HG02943 (cell line): ENCODE measurements around the gene CCSER1.
A peak's percentile ranks its signal among the peaks of the same experiment; 100 is the strongest.
"Not testable (repeated sequence)": the region's sequence is repeated elsewhere in the genome, so short reads cannot be mapped to it uniquely, and the experiment has no call there.

Experiments used
- ATAC-seq: cut with Tn5 transposase; IDR thresholded peaks from one replicate; pipeline ENCODE4 v1.9.1; 2021; ENCODE audit warnings: mild to moderate bottlenecking, low read depth, moderate library complexity; ENCODE audit not compliant: unreplicated experiment

Gene CCSER1

GRCh38 chr4:90786602-90787001, 659.4 kb downstream of the CCSER1 start:
- ATAC-seq = no peak

GRCh38 chr4:90792696-90793095, 665.5 kb downstream of the CCSER1 start:
- ATAC-seq = no peak

GRCh38 chr4:90798948-90799347, 671.8 kb downstream of the CCSER1 start:
- no peak for ATAC-seq

GRCh38 chr4:90799895-90800294, 672.7 kb downstream of the CCSER1 start:
- ATAC-seq = no peak

- ATAC-seq = no peak
Measured at GRCh38 chr4:90815569-90815968, 688.4 kb downstream of the CCSER1 start.

GRCh38 chr4:90816754-90817153, 689.6 kb downstream of the CCSER1 start:
- no peak for ATAC-seq

- peak; percentile 69 for ATAC-seq
Measured at GRCh38 chr4:90824266-90825150, 697.3 kb downstream of the CCSER1 start.

- ATAC-seq = no peak
Measured at GRCh38 chr4:90825849-90826248, 698.7 kb downstream of the CCSER1 start.

GRCh38 chr4:90833706-90834105, 706.5 kb downstream of the CCSER1 start:
- no peak for ATAC-seq

GRCh38 chr4:90837241-90837640, 710.0 kb downstream of the CCSER1 start:
- ATAC-seq = no peak

- not testable (repeated sequence) for ATAC-seq
Measured at GRCh38 chr4:90838859-90839258, 711.7 kb downstream of the CCSER1 start.

GRCh38 chr4:90840291-90840690, 713.1 kb downstream of the CCSER1 start:
- ATAC-seq = no peak

GRCh38 chr4:90840828-90841227, 713.6 kb downstream of the CCSER1 start:
- ATAC-seq = no peak

GRCh38 chr4:90841676-90842075, 714.5 kb downstream of the CCSER1 start:
- no peak for ATAC-seq

GRCh38 chr4:90842960-90843359, 715.8 kb downstream of the CCSER1 start:
- ATAC-seq = peak; percentile 96

- no peak for ATAC-seq
Measured at GRCh38 chr4:90844241-90844640, 717.0 kb downstream of the CCSER1 start.

- ATAC-seq = no peak
Measured at GRCh38 chr4:90845777-90846176, 718.6 kb downstream of the CCSER1 start.

GRCh38 chr4:90852237-90852636, 725.0 kb downstream of the CCSER1 start:
- ATAC-seq = no peak

- ATAC-seq = no peak
Measured at GRCh38 chr4:90855111-90855510, 727.9 kb downstream of the CCSER1 start.

- no peak for ATAC-seq
Measured at GRCh38 chr4:90857081-90857820, 730.1 kb downstream of the CCSER1 start.

GRCh38 chr4:90875791-90876190, 748.6 kb downstream of the CCSER1 start:
- ATAC-seq = no peak

GRCh38 chr4:90876296-90876695, 749.1 kb downstream of the CCSER1 start:
- no peak for ATAC-seq
